HEK293 (cell line): Measurements from ENCODE around the gene DDX23.

Experiments
- CTCF ChIA-PET: fragments of 350-600 bp; formaldehyde crosslinking; extraction: SDS; loops from one replicate; lab custom pipeline; 2021; ENCODE audit warnings: antibody characterized with exemption; lab: Yijun Ruan, JAX
- POLR2A ChIA-PET: fragments of 300-600 bp; formaldehyde crosslinking; extraction: SDS; loops from one replicate; lab custom pipeline; 2020; ENCODE audit warnings: antibody characterized with exemption, inconsistent platforms; lab: Yijun Ruan, JAX
- H3K27ac ChIP-seq: fragments of 200-500 bp; sonication (Bioruptor generic); 2 replicates; pipeline ENCODE4 v1.5.1; 2014; ENCODE audit warnings: low read depth, low read length, control low read depth, inconsistent platforms; ENCODE audit errors: extremely low read depth
- H3K36me3 ChIP-seq, 2 experiments: fragments of 200-500 bp in 1 of 2; sonication (Bioruptor generic) in 1 of 2; 1 replicate in 1 of 2; 2 replicates in 1 of 2; pipeline ENCODE4 v1.5.1; 2014 to 2017; ENCODE audit warnings: inconsistent platforms in 2 of 2, low read length in 2 of 2; ENCODE audit not compliant: control insufficient read depth in 2 of 2, insufficient read depth in 1 of 2
- H3K4me1 ChIP-seq: fragments of 200-500 bp; sonication (Bioruptor generic); 2 replicates; pipeline ENCODE4 v1.5.1; 2014; ENCODE audit warnings: mild to moderate bottlenecking, low read length, inconsistent platforms; ENCODE audit not compliant: control insufficient read depth, insufficient read depth
- H3K4me3 ChIP-seq: 2 replicates; pipeline ENCODE4 v1.5.1; 2011; ENCODE audit warnings: low read depth, mild to moderate bottlenecking, control low read depth, low read length, moderate library complexity
- H3K9me3 ChIP-seq: fragments of 200-500 bp; sonication (Bioruptor generic); 2 replicates; pipeline ENCODE4 v1.5.1; 2014; ENCODE audit warnings: low read depth, low read length, inconsistent platforms; ENCODE audit not compliant: control insufficient read depth, insufficient read depth
- KLF7 ChIP-seq: fragments of 450-650 bp; formaldehyde crosslinking; IDR thresholded peaks from 2 replicates; pipeline ENCODE4 v1.5.1; 2016; ENCODE audit warnings: missing biosample characterization, missing genetic modification characterization, borderline replicate concordance
- PRDM10 ChIP-seq: fragments of 450-650 bp; formaldehyde crosslinking; IDR thresholded peaks from 2 replicates; pipeline ENCODE4 v1.5.1; 2016; ENCODE audit warnings: missing biosample characterization, missing genetic modification characterization
- PRDM2 ChIP-seq: fragments of 450-650 bp; formaldehyde crosslinking; IDR thresholded peaks from 2 replicates; pipeline ENCODE4 v1.5.1; 2016; ENCODE audit warnings: missing biosample characterization, missing genetic modification characterization, borderline replicate concordance
- SP2 ChIP-seq: fragments of 450-650 bp; formaldehyde crosslinking; IDR thresholded peaks from 2 replicates; pipeline ENCODE4 v1.5.1; 2016; ENCODE audit warnings: missing biosample characterization, missing genetic modification characterization
- ZFP3 ChIP-seq: fragments of 450-650 bp; formaldehyde crosslinking; IDR thresholded peaks from 2 replicates; pipeline ENCODE4 v1.5.1; 2016; ENCODE audit warnings: low read depth, missing biosample characterization, missing genetic modification characterization
- ZNF16 ChIP-seq: fragments of 450-650 bp; formaldehyde crosslinking; IDR thresholded peaks from 2 replicates; pipeline ENCODE4 v1.5.1; 2016; ENCODE audit warnings: low read depth, missing biosample characterization, missing genetic modification characterization
- ZNF26 ChIP-seq: fragments of 450-650 bp; formaldehyde crosslinking; IDR thresholded peaks from 2 replicates; pipeline ENCODE4 v1.5.1; 2016; ENCODE audit warnings: missing biosample characterization, missing genetic modification characterization
- ZNF280C ChIP-seq: fragments of 450-650 bp; formaldehyde crosslinking; IDR thresholded peaks from 2 replicates; pipeline ENCODE4 v1.5.1; 2016; ENCODE audit warnings: missing biosample characterization, missing genetic modification characterization
- ZNF292 ChIP-seq: fragments of 450-650 bp; formaldehyde crosslinking; IDR thresholded peaks from 2 replicates; pipeline ENCODE4 v1.5.1; 2016; ENCODE audit warnings: low read depth, missing biosample characterization, missing genetic modification characterization, borderline replicate concordance
- ZNF324 ChIP-seq: fragments of 450-650 bp; formaldehyde crosslinking; IDR thresholded peaks from 2 replicates; pipeline ENCODE4 v1.5.1; 2016; ENCODE audit warnings: missing biosample characterization, missing genetic modification characterization
- ZNF449 ChIP-seq: fragments of 450-650 bp; formaldehyde crosslinking; IDR thresholded peaks from 2 replicates; pipeline ENCODE4 v1.5.1; 2017; ENCODE audit warnings: missing biosample characterization, mild to moderate bottlenecking, missing genetic modification characterization, moderate library complexity
- ZNF473 ChIP-seq: fragments of 450-650 bp; formaldehyde crosslinking; IDR thresholded peaks from 2 replicates; pipeline ENCODE4 v1.5.1; 2017; ENCODE audit warnings: missing biosample characterization, missing genetic modification characterization
- ZNF670 ChIP-seq: fragments of 450-650 bp; formaldehyde crosslinking; IDR thresholded peaks from 2 replicates; pipeline ENCODE4 v1.5.1; 2016; ENCODE audit warnings: missing biosample characterization, missing genetic modification characterization, low read depth
- ZNF692 ChIP-seq: fragments of 450-650 bp; formaldehyde crosslinking; IDR thresholded peaks from 2 replicates; pipeline ENCODE4 v1.5.1; 2016; ENCODE audit warnings: missing biosample characterization, missing genetic modification characterization

DDX23 gene

GRCh38 chr12:48817873-48818830 is 33.8 kb downstream of the DDX23 start, which contains the start of gene CACNB3 (continued):
- TF ChIP-seq ZNF692 (tag by site-specific recombination), result peak; percentile 92
- peak; percentile 65; the same call in 1 of the 2 replicates for TF ChIP-seq KLF7 (tag by site-specific recombination)

- ChIA-PET POLR2A (interaction anchor here (0.6 to 2.3 kb wide), 4 partner anchors 10 to 465 kb away, joined by 3 to 11 read pairs (median 4); partner anchors contain the start of gene ADCY6), CTCF (interaction anchor here (0.9 to 7.1 kb wide), 11 partner anchors 9 to 282 kb away, joined by 3 to 53 read pairs (median 8); partner anchors contain the start of genes ADCY6 and DDX23)
- Histone ChIP-seq H3K27ac (no peak overlapping the region), H3K4me1 (peaks cover 3% of the 10 kb centered on the region; the same call in 1 of the 2 replicates), H3K4me3 (no peak overlapping the region), H3K36me3 (no peaks in the 10 kb centered on the region), H3K9me3 (no peaks in the 10 kb centered on the region)
- TF ChIP-seq SP2 (tag by site-specific recombination), result no peak
- no peak for TF ChIP-seq ZNF26 (tag by site-specific recombination)
- no peak for TF ChIP-seq ZNF292
- TF ChIP-seq ZNF449, result no peak
- TF ChIP-seq ZNF324 (tag by site-specific recombination), result no peak
- no peak for TF ChIP-seq ZNF473
- TF ChIP-seq PRDM10 (tag by site-specific recombination), result no peak
- no peak for TF ChIP-seq ZFP3 (tag by site-specific recombination)
- TF ChIP-seq ZNF670 (tag by site-specific recombination), result no peak
- no peak for TF ChIP-seq PRDM2 (tag by site-specific recombination)
- no peak for TF ChIP-seq ZNF280C
- no peak for TF ChIP-seq ZNF16 (tag by site-specific recombination)
Observed at GRCh38 chr12:48816143-48816854, 35.7 kb downstream of the DDX23 start.
